HG03097 (cell line): Measurements from ENCODE around the gene MDP1.
"Not testable (repeated sequence)": the region's sequence is repeated elsewhere in the genome, so short reads cannot be mapped to it uniquely, and the experiment has no call there.

Source experiments
- ATAC-seq: cut with Tn5 transposase; IDR thresholded peaks from one replicate; pipeline ENCODE4 v1.9.1; 2021; ENCODE audit not compliant: unreplicated experiment, low FRiP score

Gene MDP1

GRCh38 chr14:24232645-24233537 is 17.0 kb upstream of the MDP1 start, which contains the start of gene GMPR2:
TSS of gene GMPR2 (plus strand) at chr14:24232929. CDS start at chr14:24233254, 325 bp downstream.
- peak; percentile 44 for ATAC-seq

GRCh38 chr14:24232121-24232644 is 16.3 kb upstream of the MDP1 start, which contains the start of gene NEDD8:
TSS of gene NEDD8 (minus strand) at chr14:24232367. CDS start at chr14:24232267, 100 bp downstream.
- peak; percentile 63 for ATAC-seq

DNA sequence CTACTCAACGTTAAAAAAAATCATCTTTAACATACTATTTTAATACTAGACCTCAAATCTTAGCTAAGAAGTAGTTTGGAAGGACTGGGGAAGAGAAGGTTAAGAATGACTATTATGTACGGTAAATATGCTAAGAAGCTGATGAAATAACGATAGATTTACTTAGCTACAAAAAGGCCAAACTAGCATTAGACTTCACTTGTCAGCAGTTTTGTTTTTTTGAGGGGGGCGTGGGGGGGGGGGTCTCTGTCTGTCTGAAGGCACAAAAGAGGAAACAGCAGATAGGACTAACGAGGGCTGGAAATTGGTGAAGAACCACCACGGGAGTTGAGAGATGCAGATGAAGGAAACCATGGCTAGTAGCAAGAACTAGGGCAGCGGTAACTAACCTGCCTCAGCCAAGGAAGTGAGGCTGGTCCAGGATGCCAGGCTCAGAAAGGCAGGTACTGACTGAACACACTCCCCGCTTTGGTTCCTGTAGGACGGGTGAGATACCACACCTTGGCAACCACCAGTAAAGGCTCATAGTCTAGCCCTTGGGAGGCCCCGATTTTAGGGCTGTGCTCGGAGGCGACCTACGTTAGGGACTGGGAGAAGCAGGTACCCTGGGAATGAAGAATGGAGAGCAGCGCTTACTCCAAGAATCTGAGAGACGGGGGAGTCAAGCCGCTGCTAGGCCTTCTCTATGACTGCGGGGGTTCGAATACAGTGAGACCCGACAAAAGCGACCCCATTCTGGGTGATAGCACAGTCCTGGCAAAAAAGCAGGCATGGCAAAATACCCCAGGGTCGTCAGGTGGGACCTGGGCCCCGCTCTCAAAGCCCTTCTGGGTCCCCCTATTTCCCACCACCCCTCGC is 15.6 kb upstream of the MDP1 start:
- ATAC-seq = peak; percentile 8

DNA sequence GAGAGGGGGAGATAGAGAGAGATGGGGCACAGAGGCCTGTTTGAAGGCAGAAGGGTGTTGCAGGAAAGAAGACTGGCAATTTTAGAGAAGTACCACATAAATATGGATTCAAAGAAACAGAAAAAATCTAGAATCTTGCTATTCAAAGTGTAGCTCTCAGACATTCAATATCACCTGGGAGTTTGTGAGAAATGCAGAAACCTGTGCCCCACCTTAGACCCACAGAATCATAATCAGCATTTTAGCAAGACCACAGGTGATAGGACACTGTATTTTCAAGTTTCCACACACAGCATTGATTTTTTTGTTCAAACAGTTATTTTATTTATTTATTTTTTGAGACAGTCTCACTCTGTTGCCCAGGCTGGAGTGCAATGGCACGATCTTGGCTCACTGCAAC is 13.0 kb upstream of the MDP1 start:
- no peak for ATAC-seq

DNA sequence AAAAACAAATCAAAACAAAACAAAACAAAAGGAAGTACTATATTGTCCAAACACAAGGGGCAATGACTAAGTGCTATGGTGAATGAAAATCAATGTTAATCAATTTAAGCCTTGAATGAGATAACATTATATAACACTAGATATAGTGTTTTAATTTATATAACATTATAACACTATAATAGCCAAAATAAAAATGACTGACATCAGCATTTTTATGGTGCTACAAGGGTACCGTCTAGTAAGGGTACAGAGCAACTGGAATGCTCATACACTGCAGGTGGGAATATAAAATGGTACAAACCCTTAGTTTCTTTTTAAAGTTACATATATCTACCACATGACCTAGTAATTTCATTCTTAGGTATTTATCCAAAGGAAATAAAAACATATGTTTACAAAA is 10.6 kb upstream of the MDP1 start:
- ATAC-seq = no peak

DNA sequence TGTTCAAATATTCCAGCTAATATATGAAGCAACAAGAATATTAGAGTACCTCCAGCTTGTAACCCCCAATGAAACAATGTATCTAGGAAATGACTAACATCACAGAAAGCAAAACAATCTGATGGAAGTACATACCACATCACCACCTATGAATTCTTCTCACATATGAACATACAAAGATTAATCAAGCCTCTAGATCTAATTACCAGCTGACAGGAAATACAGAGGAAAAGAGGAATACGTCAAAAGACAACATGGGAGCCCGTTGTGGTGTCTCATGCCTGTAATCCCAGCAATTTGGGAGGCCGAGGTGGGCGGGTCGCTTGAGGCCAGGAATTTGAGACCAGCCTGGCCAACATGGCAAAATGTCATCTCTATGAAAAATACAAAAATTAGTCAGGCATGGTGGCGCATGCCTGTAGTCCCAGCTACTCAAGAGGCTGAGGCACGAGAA is 8.8 kb upstream of the MDP1 start:
- no peak for ATAC-seq

DNA sequence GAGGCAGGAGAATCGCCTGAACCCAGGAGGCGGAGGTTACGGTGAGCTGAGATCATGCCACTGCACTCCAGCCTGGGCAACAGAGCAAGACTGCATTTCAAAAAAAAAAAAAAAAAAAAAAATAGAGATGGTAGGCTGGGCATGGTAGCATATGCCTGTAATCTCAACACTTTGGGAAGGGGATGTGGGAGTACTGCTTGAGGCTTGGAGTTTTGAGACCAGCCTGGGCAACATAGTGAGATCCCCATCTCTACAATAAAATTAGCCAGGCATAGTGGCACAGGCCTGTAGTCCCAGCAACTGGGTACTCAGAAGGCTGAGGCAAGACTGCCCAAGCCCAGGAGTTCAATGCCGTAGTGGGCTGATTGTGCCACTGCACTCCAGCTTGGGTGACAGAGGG is 7.1 kb upstream of the MDP1 start:
- not testable (repeated sequence) for ATAC-seq

GRCh38 chr14:24219521-24219920 is 3.7 kb upstream of the MDP1 start:
- no peak for ATAC-seq

DNA sequence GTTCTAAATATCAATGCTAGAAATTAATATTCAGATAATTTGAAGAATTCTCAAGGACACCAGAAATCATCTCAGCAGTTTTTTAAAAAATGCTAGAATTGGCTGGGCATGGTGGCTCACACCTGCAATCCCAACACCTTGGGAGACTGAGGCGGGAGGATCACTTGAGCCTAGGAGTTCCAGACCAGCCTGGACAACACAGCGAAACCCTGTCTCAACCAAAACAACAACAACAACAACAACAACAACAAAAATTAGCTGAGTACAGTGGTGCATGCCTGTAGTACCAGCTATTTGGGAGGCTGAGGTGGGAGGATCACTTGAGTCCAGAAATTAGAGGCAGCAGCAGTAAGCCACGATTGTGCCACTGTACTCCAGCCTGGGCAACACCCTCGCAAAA is 3.2 kb upstream of the MDP1 start:
- ATAC-seq = no peak

DNA sequence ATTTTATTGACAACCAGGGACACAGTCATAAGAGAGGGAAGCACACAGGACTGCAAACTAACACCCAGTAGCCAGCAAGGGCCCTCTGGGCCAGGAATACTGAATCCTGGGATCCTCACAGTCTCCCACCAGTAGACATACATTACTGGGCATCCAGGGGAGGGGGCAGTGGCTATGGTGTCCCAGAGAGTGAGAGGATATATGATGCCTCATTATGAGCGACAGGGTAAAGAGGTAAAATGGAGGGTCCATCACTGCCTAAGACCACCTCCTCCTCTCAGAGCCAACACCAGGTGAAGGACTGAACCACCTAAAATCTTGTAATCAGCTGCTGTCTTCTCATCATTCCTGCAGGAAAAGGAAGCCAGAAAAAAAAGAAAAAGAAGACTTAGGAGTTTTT is 1.0 kb upstream of the MDP1 start:
- ATAC-seq = not testable (repeated sequence)

DNA sequence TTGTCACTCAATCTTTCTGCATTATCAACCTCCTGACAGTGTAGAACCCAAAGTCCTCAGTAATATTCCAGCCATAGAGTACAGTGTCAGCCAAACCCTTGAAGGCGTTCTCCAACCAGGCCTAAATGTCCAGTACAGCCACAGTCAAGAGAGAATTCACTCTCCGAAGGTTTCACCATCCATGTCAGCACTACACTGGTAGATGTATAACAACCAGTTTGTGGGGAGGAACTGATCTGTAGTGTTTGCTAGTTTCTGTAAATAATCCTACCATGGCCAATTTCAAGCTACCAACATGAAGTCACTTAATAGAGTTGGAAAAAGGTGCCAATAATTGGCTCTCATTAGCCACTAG is 456 bp upstream of the MDP1 start:
- no peak for ATAC-seq

- no peak for ATAC-seq
These were observed 1.8 kb downstream of the MDP1 start for GRCh38 chr14:24213866-24214662.

DNA sequence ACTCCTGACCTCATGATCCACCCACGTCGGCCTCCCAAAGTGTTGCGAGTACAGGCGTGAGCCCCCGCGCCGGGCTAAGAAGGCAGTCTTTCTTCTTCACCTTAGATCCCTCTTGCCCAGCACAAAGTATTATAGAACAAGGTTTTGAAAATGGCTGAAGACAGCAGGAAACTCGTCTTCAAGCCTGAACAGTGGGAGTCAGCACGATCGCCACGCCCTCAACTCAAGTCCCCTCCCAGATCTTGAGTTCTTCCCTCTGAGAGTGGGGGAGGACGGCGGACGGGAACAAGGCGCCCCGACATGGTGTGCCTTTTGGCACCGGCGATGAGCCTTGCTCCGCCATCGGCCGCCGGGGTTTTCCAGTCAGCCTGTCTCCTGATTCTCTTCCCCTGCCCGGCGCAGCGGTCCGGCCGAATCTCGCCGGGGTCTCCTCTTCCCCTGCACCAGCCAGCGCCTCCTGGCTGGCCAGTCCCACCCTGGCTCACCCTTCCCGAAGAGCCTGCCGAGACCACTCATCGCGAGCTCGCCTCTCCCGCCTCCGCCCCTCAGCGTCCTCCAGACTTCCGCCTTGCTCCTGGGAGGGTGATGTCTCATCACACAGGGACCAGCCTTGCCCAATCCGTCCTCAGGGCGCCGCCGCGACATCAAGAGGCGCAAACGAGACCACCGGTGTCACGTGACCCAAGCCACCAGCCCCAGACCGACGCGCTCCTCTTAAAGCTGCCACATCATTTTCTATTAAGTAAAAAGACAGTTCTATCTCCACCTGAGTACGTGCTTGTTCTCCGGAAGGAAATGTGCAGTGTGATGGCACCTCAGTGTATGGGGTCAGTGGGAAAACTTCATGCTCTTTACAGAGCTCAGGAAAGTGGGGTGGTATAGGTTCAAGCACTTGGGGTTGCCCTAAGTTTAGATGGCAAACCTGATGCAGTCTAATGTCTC is 2.7 kb downstream of the MDP1 start, which contains the start of gene CHMP4A:
TSS of gene CHMP4A (minus strand) at position 565 of the 942 bp plus-strand sequence. CDS start at position 516, 49 bp downstream.
- peak; percentile 70 for ATAC-seq

DNA sequence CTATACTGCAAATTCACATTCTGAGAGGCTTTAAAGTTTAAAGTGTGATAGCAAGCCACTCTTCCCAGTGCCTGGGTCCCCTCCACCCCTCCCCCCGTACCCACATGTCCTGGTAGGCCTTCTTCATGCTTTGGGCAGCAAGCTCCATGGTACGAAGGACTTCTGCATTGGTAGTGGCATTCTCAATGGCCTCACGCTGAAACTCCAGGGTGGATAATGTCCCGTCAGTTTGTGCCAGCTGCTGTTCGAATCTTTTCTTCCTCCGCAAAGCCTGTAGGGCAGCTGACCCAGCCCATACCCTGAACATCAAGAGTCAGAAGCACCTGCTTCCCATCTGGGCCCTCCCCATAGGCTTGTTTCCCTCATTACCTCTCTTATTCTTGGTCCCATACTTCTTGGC is 4.6 kb downstream of the MDP1 start:
- no peak for ATAC-seq

- no peak for ATAC-seq
These were observed 8.2 kb downstream of the MDP1 start for GRCh38 chr14:24207625-24208024.

DNA sequence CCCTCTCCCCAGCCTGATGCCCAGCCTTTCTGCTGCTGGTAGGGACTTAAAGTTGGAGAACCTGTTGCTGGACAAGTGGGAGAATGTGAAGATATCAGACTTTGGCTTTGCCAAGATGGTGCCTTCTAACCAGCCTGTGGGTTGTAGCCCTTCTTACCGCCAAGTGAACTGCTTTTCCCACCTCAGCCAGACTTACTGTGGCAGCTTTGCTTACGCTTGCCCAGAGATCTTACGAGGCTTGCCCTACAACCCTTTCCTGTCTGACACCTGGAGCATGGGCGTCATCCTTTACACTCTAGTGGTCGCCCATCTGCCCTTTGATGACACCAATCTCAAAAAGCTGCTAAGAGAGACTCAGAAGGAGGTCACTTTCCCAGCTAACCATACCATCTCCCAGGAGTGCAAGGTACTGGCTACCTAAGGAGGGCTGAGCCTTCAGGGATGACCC is 8.7 kb downstream of the MDP1 start:
- ATAC-seq = no peak

GRCh38 chr14:24206260-24207103 is 9.4 kb downstream of the MDP1 start:
- ATAC-seq = no peak
